Vagina (tissue), 2 donors: ENCODE results near the gene COLEC12. TPM values are rescaled to one million over a fixed set of nuclear protein-coding genes. Genes with fewer than 3 reads are reported as not detected.

Experiments
- DNase-seq, 2 donors: peaks; one replicate each; pipeline ENCODE4 v3.0.0-alpha.2; 2017; ENCODE audit errors: extremely low spot score in 2 of 2
- H3K27ac ChIP-seq: fragments of 200-600 bp; sonication (generic); one replicate; pipeline ENCODE4 v1.5.1; 2019
- H3K27me3 ChIP-seq: fragments of 200-600 bp; sonication (generic); one replicate; pipeline ENCODE4 v1.5.1; 2019
- H3K36me3 ChIP-seq, 2 donors: fragments of 200-600 bp; sonication (generic); one replicate each; pipeline ENCODE4 v1.5.1; 2017 to 2019
- H3K4me1 ChIP-seq: fragments of 200-600 bp; sonication (generic); one replicate; pipeline ENCODE4 v1.5.1; 2019
- H3K4me3 ChIP-seq, 2 donors: fragments of 200-600 bp; sonication (generic); 1 replicate in 1 of 2; 2 replicates in 1 of 2; pipeline ENCODE4 v1.5.1; 2016 to 2019
- H3K9me3 ChIP-seq: fragments of 200-600 bp; sonication (generic); one replicate; pipeline ENCODE4 v1.5.1; 2019
- POLR2A ChIP-seq, 2 donors: fragments of 450-650 bp; IDR thresholded peaks; one replicate each; pipeline ENCODE4 v1.6.1; 2017; ENCODE audit warnings: antibody characterized with exemption in 2 of 2, mild to moderate bottlenecking in 2 of 2, moderate library complexity in 2 of 2
- POLR2AphosphoS5 ChIP-seq, 2 donors: sonication (generic); formaldehyde crosslinking; IDR thresholded peaks; one replicate each; pipeline ENCODE4 v1.9.0; 2017; ENCODE audit warnings: antibody characterized with exemption in 2 of 2, mild to moderate bottlenecking in 2 of 2, low read depth in 1 of 2; ENCODE audit not compliant: insufficient read depth in 1 of 2
- intact Hi-C: fragments of 100-400 bp; cut with DNase I; formaldehyde crosslinking; loops from one replicate; pipeline ENCODE4 v1.15.1; 2023
- total RNA-seq: library from RNA; depleted of rRNA; stranded (reverse); fragments of >200 nt; gene quantifications from one replicate; pipeline ENCODE4 v1.2.3, GENCODE V29; 2016
- TF ChIP-seq, protein P1 (sequence below), 3 experiments: fragments of 450-650 bp in 2 of 3; fragments of 200-600 bp in 1 of 3; sonication (generic) in 1 of 3; IDR thresholded peaks; one replicate each; pipeline ENCODE4 v1.5.1; 2017 to 2019; ENCODE audit warnings: antibody characterized with exemption in 3 of 3, mild to moderate bottlenecking in 2 of 3, moderate library complexity in 2 of 3

The COLEC12 gene
- total RNA-seq, 1 donor from 2014 or later = 18.9 TPM

DNA sequence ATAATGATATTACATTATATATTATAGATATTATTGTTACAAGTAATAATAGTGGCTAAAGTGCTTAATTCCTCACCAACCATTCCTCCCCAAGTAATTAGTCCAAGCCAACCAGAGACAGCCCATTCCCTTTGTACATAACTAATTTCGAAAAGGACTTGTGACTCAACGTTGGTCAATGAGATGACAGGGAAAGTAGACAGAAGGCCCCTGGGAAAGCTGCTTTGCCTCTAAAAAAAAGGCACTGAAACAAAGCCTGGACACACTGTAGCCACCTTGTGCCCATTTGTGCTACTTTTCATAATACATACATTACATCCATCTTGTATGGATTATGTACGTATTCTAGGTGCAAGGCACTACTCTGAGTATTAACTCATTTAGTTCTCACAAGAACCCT, 28.8 kb downstream of the COLEC12 start:
- H3K4me3 ChIP-seq = no peak overlapping the region
- H3K36me3 ChIP-seq = no peaks in the 10 kb centered on the region
- peaks cover 4% of the 10 kb centered on the region for H3K4me1 ChIP-seq
- DNase-seq = no peak
- no peak overlapping the region for H3K27ac ChIP-seq
- TF ChIP-seq, protein P1, sequence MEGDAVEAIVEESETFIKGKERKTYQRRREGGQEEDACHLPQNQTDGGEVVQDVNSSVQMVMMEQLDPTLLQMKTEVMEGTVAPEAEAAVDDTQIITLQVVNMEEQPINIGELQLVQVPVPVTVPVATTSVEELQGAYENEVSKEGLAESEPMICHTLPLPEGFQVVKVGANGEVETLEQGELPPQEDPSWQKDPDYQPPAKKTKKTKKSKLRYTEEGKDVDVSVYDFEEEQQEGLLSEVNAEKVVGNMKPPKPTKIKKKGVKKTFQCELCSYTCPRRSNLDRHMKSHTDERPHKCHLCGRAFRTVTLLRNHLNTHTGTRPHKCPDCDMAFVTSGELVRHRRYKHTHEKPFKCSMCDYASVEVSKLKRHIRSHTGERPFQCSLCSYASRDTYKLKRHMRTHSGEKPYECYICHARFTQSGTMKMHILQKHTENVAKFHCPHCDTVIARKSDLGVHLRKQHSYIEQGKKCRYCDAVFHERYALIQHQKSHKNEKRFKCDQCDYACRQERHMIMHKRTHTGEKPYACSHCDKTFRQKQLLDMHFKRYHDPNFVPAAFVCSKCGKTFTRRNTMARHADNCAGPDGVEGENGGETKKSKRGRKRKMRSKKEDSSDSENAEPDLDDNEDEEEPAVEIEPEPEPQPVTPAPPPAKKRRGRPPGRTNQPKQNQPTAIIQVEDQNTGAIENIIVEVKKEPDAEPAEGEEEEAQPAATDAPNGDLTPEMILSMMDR (IDR thresholded peaks at IDR 0.05) = no peak
- TF ChIP-seq POLR2A (IDR thresholded peaks at IDR 0.05) (no peak), POLR2AphosphoS5 (IDR thresholded peaks at IDR 0.05; ENCODE audit: insufficient read depth in 1 of 2, low read depth in 1 of 2) (no peak)
- no peaks in the 10 kb centered on the region for H3K27me3 ChIP-seq
- intact Hi-C loops = loop anchor here (5.0 kb wide), 1 partner anchor 101 kb away; no protein-coding TSS in a partner anchor
- H3K9me3 ChIP-seq = no peaks in the 10 kb centered on the region

DNA sequence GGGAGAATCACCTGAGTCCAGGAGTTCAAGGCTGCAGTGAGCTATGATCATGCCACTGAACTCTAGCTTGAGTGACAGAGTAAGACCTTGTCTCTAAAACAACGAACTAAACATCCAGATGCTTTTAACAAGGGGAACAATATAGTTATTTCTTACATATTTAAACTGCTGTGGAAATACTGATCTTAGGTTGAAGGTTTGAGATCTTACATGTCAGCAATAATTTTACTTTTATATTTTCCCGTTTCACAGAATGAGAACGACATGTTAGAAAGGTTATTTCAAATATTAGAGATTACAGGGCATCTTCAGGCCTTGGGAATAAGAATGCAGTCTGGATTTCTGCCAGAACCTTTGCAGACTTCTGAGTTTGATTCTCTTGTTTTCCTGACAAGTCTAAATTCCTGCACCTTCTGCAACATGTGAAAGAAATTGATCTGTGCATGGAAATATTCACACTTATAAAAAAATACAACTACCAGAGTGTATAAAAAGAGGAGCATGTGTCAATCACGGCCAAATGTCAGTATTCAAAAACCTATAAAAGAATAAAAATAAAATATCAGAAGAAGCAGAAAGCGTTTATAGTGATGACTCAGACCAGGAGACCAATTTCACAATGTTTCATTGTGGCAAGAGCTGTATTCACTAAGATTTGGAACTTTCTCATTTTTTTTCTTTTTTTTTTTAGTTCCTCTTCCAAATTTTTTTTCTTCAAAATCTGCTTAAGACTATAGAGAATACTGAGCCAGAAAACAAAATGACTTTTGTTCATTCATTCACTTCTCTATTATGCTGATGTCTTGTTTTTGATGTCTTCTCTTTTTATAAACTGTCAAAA, 29.6 kb downstream of the COLEC12 start:
- no peaks in the 10 kb centered on the region for H3K9me3 ChIP-seq
- no peak overlapping the region for H3K4me3 ChIP-seq
- TF ChIP-seq, protein P1 (IDR thresholded peaks at IDR 0.05) = no peak
- peak in 1 of 2 donors; percentile 42 for TF ChIP-seq POLR2AphosphoS5 (IDR thresholded peaks at IDR 0.05; ENCODE audit: insufficient read depth in 1 of 2, low read depth in 1 of 2)
- H3K27ac ChIP-seq = no peak overlapping the region
- no peaks in the 10 kb centered on the region for H3K36me3 ChIP-seq
- peaks cover 4% of the 10 kb centered on the region for H3K4me1 ChIP-seq
- H3K27me3 ChIP-seq = no peaks in the 10 kb centered on the region
- intact Hi-C loops = loop anchor here (5.0 kb wide), 1 partner anchor 101 kb away; no protein-coding TSS in a partner anchor
- no peak for DNase-seq

DNA sequence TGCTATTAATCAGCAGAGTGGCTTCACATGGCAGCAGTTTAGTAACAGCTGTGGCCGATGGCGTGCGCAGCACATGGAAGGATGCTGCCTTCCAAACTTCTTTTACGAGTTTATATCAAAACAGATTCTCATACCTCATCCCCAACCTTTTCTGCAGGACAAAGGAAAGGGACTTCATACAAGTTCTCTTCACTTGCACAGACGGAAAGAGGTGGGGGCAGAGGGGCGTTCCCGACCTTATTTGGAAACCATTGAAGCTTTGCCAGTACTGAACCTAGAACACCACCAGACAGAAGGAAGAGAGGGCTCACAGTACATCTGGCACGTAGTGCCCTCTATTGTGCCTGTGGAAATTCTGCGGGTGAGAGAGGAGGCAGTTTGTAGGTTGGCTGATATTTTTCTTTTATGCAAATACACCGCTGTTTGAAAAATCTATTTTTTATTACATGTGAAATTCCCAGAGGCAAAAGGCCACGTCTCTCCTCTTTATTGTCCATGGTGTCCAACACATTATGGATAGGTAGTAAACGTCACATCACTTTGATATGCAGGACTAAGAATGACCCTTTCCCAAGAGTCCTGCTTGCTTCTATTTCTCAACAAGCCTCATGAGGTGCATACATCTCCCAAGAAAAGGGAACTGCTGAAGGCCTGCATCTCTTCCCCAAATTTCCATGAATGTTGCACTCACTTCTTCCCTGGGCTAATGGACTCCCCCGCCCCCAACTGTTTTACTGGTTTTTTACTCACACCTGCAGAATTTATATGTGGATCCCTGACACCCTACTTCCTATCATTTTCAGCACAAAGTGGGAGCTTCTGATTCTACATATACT, 31.3 kb downstream of the COLEC12 start:
- Histone ChIP-seq H3K36me3 (no peaks in the 10 kb centered on the region), H3K4me1 (peaks cover 4% of the 10 kb centered on the region), H3K4me3 (no peak overlapping the region), H3K27me3 (no peaks in the 10 kb centered on the region), H3K27ac (no peak overlapping the region), H3K9me3 (no peaks in the 10 kb centered on the region)
- no peak for DNase-seq
- intact Hi-C loops = no loop called here
- TF ChIP-seq, protein P1 (IDR thresholded peaks at IDR 0.05) = no peak
- TF ChIP-seq POLR2AphosphoS5 (IDR thresholded peaks at IDR 0.05; ENCODE audit: insufficient read depth in 1 of 2, low read depth in 1 of 2) = no peak
- TF ChIP-seq POLR2A (IDR thresholded peaks at IDR 0.05) = no peak

DNA sequence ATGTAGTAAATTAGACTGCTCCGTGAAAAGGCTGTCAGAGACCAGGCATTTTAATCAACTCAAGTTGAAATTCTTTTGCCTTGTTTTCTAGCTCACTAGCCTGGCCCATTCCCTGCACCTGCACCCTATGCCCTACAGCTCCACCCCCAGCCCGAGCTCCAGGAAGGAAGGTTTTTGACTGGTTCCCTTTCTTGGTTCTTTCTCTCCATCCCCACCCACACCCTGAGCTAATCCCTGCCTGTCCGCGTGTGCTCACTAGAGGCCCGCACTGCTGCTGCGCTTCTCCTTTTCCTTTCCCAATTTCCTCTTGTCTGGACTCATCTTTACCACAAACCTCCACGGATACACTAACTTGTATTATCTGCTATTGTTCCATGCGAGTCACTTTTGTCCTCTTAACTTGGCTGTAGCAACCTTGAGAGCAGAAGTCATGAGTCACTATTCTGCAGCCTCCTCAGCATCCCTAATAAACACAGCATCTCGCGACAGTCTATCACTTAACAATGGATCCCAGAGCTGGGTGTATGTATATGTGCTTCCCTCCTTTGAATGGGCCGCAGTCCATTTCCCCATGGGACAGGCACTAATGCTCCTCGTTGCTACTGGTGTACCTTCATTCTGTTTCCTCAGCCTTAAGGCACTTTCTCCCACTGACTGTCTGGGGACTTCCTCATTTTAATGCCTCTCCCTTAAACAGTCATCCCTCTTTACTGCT, 36.5 kb downstream of the COLEC12 start:
- TF ChIP-seq POLR2A (IDR thresholded peaks at IDR 0.05) (no peak), POLR2AphosphoS5 (IDR thresholded peaks at IDR 0.05; ENCODE audit: insufficient read depth in 1 of 2, low read depth in 1 of 2) (no peak)
- TF ChIP-seq, protein P1 (IDR thresholded peaks at IDR 0.05) = no peak
- H3K4me1 ChIP-seq = peaks cover 4% of the 10 kb centered on the region
- DNase-seq = no peak
- no peak overlapping the region for H3K4me3 ChIP-seq
- intact Hi-C loops = no loop called here
- no peaks in the 10 kb centered on the region for H3K27me3 ChIP-seq
- H3K9me3 ChIP-seq = no peaks in the 10 kb centered on the region
- no peak overlapping the region for H3K27ac ChIP-seq
- no peaks in the 10 kb centered on the region for H3K36me3 ChIP-seq
